ENCODE measurements around the gene PASD1. TPM values are rescaled to one million over a fixed set of nuclear protein-coding genes. Genes with fewer than 3 reads are reported as not detected.

PASD1 gene
- total RNA-seq, 1 experiment from 2014 or later = not detected

DNA sequence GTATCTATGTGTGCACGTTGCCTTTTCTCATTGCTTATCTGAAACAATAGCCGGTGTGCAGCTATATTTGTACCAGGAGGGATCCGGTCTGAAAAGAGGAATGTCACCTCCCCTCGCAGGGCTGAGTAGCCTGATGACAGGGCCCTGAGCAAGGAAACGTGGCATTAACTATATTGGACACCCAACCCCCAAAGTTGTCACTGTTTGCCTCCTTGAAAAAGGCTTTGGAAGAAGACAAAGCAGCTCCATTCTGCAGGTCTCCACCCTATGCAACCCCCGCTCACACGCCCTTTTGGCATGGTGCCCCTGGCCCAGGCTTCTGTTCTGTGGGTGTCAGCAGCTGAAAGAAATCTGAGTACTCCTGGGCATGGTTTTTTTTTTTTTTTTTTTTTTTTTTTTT lies 140.0 kb downstream of the PASD1 start:
- Histone ChIP-seq H3K9ac (ENCODE audit: low read length) (no peak overlapping the region), H4K20me1 (ENCODE audit: low read length) (no peaks in the 10 kb centered on the region), H3K9me2 (replicated peaks; ENCODE audit: low read length) (no peaks in the 10 kb centered on the region), H3K36me3 (ENCODE audit: low read depth, low read length) (no peaks in the 10 kb centered on the region), H3K4me2 (ENCODE audit: low read length) (no peak overlapping the region), H3F3A (ENCODE audit: low read length, unreplicated experiment) (no peaks in the 10 kb centered on the region), H3K4me1 (ENCODE audit: insufficient read depth, low read length) (no peaks in the 10 kb centered on the region), H3K79me2 (ENCODE audit: low read length) (no peaks in the 10 kb centered on the region), H2AFZ (ENCODE audit: low read length) (no peak overlapping the region), H3K4me3 (ENCODE audit: low read length) (no peak overlapping the region), H3K27ac (ENCODE audit: low read length) (no peak overlapping the region), H3K27me3 (ENCODE audit: low read length) (no peaks in the 10 kb centered on the region), H3K9me3 (ENCODE audit: low read length) (no peaks in the 10 kb centered on the region)
- ChIA-PET CTCF (no interaction called here), POLR2A (ENCODE audit: unreplicated experiment) (no interaction called here)
- no TSS peak for BruUV-seq (replicated peaks)
- no peak for ATAC-seq
- no peak for DNase-seq
- no peak for TF ChIP-seq EZH2 (IDR thresholded peaks at IDR 0.05; ENCODE audit: low read length, unreplicated experiment)
- no peak for TF ChIP-seq EZH2phosphoT487 (IDR thresholded peaks at IDR 0.05; ENCODE audit: borderline replicate concordance, low read length)
- TF ChIP-seq CTCF (conservative IDR thresholded peaks at IDR 0.05; ENCODE audit: low read depth, low read length) = no peak
- intact Hi-C loops (cut with micrococcal nuclease) = no loop called here

- Histone ChIP-seq H3K4me3 (ENCODE audit: low read length) (no peak overlapping the region), H3K9me2 (replicated peaks; ENCODE audit: low read length) (no peaks in the 10 kb centered on the region), H3K79me2 (ENCODE audit: low read length) (no peaks in the 10 kb centered on the region), H2AFZ (ENCODE audit: low read length) (no peak overlapping the region), H3K4me2 (ENCODE audit: low read length) (no peak overlapping the region), H3K9ac (ENCODE audit: low read length) (no peak overlapping the region), H3K4me1 (ENCODE audit: insufficient read depth, low read length) (no peaks in the 10 kb centered on the region), H3F3A (ENCODE audit: low read length, unreplicated experiment) (no peaks in the 10 kb centered on the region), H3K36me3 (ENCODE audit: low read depth, low read length) (no peaks in the 10 kb centered on the region), H3K27me3 (ENCODE audit: low read length) (no peaks in the 10 kb centered on the region), H3K9me3 (ENCODE audit: low read length) (no peaks in the 10 kb centered on the region), H3K27ac (ENCODE audit: low read length) (no peak overlapping the region), H4K20me1 (ENCODE audit: low read length) (no peaks in the 10 kb centered on the region)
- ATAC-seq = no peak
- ChIA-PET CTCF (no interaction called here), POLR2A (ENCODE audit: unreplicated experiment) (no interaction called here)
- intact Hi-C loops (cut with micrococcal nuclease) = no loop called here
- no TSS peak for BruUV-seq (replicated peaks)
- TF ChIP-seq EZH2phosphoT487 (IDR thresholded peaks at IDR 0.05; ENCODE audit: borderline replicate concordance, low read length) = no peak
- TF ChIP-seq EZH2 (IDR thresholded peaks at IDR 0.05; ENCODE audit: low read length, unreplicated experiment) = no peak
- no peak for TF ChIP-seq CTCF (conservative IDR thresholded peaks at IDR 0.05; ENCODE audit: low read depth, low read length)
- DNase-seq = no peak
Measured at GRCh38 chrX:151704041-151704663, 140.7 kb downstream of the PASD1 start.

DNA sequence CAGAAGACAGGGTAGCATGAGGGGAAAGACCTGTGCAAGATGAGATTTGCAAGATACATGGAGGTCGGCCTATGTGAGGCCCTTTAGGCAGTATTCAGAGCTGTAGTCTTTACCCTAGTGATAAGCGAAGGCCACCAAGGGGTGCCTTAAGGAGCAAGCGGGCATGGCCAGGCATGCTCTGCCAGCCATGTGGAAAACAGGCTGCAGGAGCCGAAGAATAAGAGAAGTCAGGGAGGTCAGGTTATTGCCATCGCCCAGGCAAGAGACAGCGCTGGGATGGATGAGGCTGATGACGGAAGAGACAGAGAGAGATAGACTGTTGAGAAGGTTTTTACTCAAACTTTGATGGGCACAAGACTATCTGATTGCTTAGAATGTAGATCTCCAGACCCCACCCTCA lies 145.3 kb downstream of the PASD1 start:
- ChIA-PET POLR2A (ENCODE audit: unreplicated experiment) (no interaction called here), CTCF (no interaction called here)
- BruUV-seq (replicated peaks) = no TSS peak

More for the DNA sequence above, 145.3 kb downstream of the PASD1 start:
- Histone ChIP-seq H3K36me3 (ENCODE audit: low read depth, low read length) (no peaks in the 10 kb centered on the region), H3K27me3 (ENCODE audit: low read length) (no peaks in the 10 kb centered on the region), H3K4me3 (ENCODE audit: low read length) (no peak overlapping the region), H4K20me1 (ENCODE audit: low read length) (no peaks in the 10 kb centered on the region), H3K4me2 (ENCODE audit: low read length) (no peak overlapping the region), H3K9me3 (ENCODE audit: low read length) (no peaks in the 10 kb centered on the region), H2AFZ (ENCODE audit: low read length) (no peak overlapping the region), H3K27ac (ENCODE audit: low read length) (no peak overlapping the region), H3K9me2 (replicated peaks; ENCODE audit: low read length) (no peaks in the 10 kb centered on the region), H3K79me2 (ENCODE audit: low read length) (no peaks in the 10 kb centered on the region), H3K9ac (ENCODE audit: low read length) (no peak overlapping the region), H3F3A (ENCODE audit: low read length, unreplicated experiment) (no peaks in the 10 kb centered on the region), H3K4me1 (ENCODE audit: insufficient read depth, low read length) (no peaks in the 10 kb centered on the region)
- ATAC-seq (no peak), DNase-seq (no peak)
- intact Hi-C loops (cut with micrococcal nuclease) = no loop called here
- TF ChIP-seq EZH2 (IDR thresholded peaks at IDR 0.05; ENCODE audit: low read length, unreplicated experiment) = no peak
- no peak for TF ChIP-seq CTCF (conservative IDR thresholded peaks at IDR 0.05; ENCODE audit: low read depth, low read length)
- TF ChIP-seq EZH2phosphoT487 (IDR thresholded peaks at IDR 0.05; ENCODE audit: borderline replicate concordance, low read length) = no peak
